A549 treated with AZD2906 at 1 μM for 4 hours (cell line): Measurements from ENCODE around the gene R3HCC1L. TPM values are rescaled to one million over a fixed set of nuclear protein-coding genes. Genes with fewer than 3 reads are reported as not detected.

Experiments
- total RNA-seq: library from RNA; stranded (reverse); fragments of 200-300 nt; extraction: Qiagen RNA extraction; gene quantifications from 5 replicates; pipeline ENCODE4 v1.2.3, GENCODE V29; 2022

R3HCC1L gene
- 12.1 to 15.4 TPM (median 13.5 TPM) in 5 replicates for total RNA-seq

GRCh38 chr10:98134431-98135221 is at the start of gene R3HCC1L:
Gene R3HCC1L, plus strand, starts transcription at chr10:98134657. Its CDS starts 73,458 bp downstream, at chr10:98208115.

DNA sequence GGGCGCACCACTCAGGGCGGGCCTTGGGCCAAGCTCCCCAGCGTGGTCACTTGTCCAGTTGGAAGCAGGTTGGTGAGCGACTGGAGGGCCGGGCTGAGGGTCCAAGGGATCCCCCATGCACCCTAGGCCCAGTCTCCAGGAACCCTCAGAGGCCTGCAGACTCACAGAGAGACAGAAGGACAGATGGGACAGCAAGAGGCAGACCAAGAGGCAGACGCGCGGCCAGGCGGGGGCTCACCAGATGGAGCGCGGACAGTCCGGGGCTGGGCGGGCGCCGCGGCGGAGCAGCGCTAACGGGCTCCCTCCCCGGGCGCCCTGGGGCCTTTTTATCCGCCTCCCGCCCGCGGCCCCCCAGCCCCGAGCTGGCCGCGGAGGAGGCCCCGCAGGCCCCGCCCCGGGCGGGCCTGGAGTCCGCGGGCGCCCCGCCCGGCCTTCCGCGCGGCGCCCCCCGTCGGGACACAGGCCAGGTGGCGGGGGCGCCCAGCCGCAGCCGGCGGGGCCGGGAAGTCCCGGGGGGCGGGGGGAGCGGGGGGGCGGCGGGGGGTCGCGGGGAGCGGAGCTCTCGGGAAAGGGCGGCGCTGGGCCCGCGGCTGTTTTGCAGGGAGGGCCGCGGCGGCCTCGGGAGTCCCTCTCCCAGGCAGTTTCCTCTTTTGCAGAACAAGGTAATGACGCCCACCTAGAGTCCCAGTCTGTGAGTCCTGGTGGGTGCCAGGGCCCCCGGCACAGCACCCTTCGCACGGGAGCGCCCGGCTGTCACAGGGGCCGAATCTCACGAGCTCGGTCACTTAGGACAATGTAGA is 133.6 kb downstream of the R3HCC1L start, which contains the start of gene LOXL4:
Gene LOXL4 (minus strand): TSS at position 301 of the 800 bp plus-strand sequence. CDS start 5,175 bp downstream, outside the sequence.

Other genes with a start within 250 kb of the R3HCC1L start
- gene CRTAC1, start 104.0 kb upstream of the R3HCC1L start, total RNA-seq: 0.89 to 1.7 TPM (median 1.5 TPM) in 5 replicates
- 1.4 to 1.6 TPM (median 1.5 TPM) in 5 replicates for gene LOXL4, start 133.5 kb downstream of the R3HCC1L start, total RNA-seq